ENCODE results near the gene MPP2. TPM values are rescaled to one million over a fixed set of nuclear protein-coding genes. Genes with fewer than 3 reads are reported as not detected.

The MPP2 gene, protein sequence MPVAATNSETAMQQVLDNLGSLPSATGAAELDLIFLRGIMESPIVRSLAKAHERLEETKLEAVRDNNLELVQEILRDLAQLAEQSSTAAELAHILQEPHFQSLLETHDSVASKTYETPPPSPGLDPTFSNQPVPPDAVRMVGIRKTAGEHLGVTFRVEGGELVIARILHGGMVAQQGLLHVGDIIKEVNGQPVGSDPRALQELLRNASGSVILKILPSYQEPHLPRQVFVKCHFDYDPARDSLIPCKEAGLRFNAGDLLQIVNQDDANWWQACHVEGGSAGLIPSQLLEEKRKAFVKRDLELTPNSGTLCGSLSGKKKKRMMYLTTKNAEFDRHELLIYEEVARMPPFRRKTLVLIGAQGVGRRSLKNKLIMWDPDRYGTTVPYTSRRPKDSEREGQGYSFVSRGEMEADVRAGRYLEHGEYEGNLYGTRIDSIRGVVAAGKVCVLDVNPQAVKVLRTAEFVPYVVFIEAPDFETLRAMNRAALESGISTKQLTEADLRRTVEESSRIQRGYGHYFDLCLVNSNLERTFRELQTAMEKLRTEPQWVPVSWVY
- total RNA-seq, result 10 to 100 TPM; 10.7 to 15.0 TPM

DNA sequence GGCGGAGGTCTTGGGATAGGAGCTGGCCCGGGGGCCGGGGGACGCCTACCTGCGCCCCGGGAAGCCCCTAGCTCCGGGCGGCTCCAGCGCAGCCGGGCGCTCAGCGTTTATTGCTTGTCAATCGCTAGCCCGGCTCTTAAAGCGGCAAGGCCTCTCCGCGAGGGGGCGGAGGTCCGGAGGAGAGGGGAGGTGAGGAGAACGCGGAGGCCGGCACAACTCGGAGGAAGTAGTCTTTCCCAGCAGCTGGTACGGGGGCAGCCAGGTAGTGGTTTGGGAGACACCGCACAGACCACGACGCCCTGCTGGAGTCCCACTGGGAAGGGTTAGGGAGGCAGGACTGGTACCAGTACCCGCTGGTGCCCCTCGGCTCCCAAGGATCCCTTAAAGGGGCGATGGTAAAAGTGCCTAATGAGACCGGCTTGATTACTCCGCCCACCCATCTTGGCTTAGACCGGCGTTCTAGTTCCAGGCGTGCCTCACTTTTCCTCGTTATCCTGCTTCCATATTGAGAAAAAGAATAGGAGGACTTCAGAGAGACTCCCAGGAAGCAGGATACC lies at the start of gene MPP2:
TSS of gene MPP2 (minus strand) at position 112 of the 557 bp plus-strand sequence. CDS start 3,076 bp downstream, outside the sequence.
- peak; percentile 32 for TF ChIP-seq CTCF (IDR thresholded peaks at IDR 0.05)
- peaks cover 0 to 18% of the 10 kb centered on the region in 2 donors for H3K4me1 ChIP-seq (ENCODE audit: control insufficient read depth in 1 of 2, low read depth in 2 of 2)
- peak within 1 kb of the TSS; percentile 97 to 99 for H3K27ac ChIP-seq
- peak; percentile 25 for ATAC-seq (ENCODE audit: insufficient number of reproducible peaks, low FRiP score, low read depth)
- no peaks in the 10 kb centered on the region for H3K9me3 ChIP-seq
- no peaks in the 10 kb centered on the region for H3K27me3 ChIP-seq (replicated peaks; ENCODE audit: insufficient read depth)
- H3K4me3 ChIP-seq, result peak within 1 kb of the TSS; percentile 88
- H3K36me3 ChIP-seq, result no peaks in the 10 kb centered on the region
- no peak for DNase-seq (ENCODE audit: low spot score)

DNA sequence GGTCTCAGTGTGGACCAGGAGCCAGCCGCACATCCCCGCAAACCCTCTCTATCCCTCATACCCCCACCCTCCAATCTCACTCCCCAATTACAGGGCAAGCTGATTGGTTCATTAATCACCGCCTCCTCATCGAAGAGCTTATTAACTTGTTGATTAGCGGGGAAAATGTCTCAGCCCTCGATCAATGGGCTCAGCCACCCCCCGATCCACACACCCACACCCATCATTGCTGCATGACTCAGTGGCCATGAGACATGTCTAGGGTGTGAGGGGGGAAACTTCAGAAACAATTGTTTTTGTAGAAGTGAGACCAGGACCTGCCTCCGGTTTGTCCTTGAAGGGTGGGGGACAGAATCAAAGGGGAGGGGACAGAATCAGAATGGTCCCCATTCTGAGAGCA lies 48.9 kb upstream of the MPP2 start:
- Histone ChIP-seq H3K4me3 (no peak overlapping the region), H3K27ac (no peak overlapping the region), H3K27me3 (replicated peaks; ENCODE audit: insufficient read depth) (peaks cover 15% of the 10 kb centered on the region), H3K4me1 (ENCODE audit: control insufficient read depth in 1 of 2, low read depth in 2 of 2) (peaks cover 3 to 6% of the 10 kb centered on the region in 2 donors), H3K9me3 (no peaks in the 10 kb centered on the region), H3K36me3 (no peaks in the 10 kb centered on the region)
- ATAC-seq (ENCODE audit: insufficient number of reproducible peaks, low FRiP score, low read depth) (no peak), DNase-seq (ENCODE audit: low spot score) (no peak)
- no peak for TF ChIP-seq CTCF (IDR thresholded peaks at IDR 0.05)

GRCh38 chr17:43953746-43954145 lies 46.4 kb upstream of the MPP2 start, which contains the start of gene PYY:
PYY (minus strand) TSS chr17:43953940; CDS start chr17:43953483, 457 bp downstream.
- Histone ChIP-seq H3K4me3 (peak within 1 kb of the TSS; percentile 23), H3K27me3 (replicated peaks; ENCODE audit: insufficient read depth) (peaks cover 15% of the 10 kb centered on the region), H3K9me3 (no peaks in the 10 kb centered on the region), H3K36me3 (no peaks in the 10 kb centered on the region), H3K27ac (no peak within 1 kb of the TSS), H3K4me1 (ENCODE audit: control insufficient read depth in 1 of 2, low read depth in 2 of 2) (peaks cover 3 to 6% of the 10 kb centered on the region in 2 donors)
- ATAC-seq (ENCODE audit: insufficient number of reproducible peaks, low FRiP score, low read depth) (no peak), DNase-seq (ENCODE audit: low spot score) (no peak)
- TF ChIP-seq CTCF (IDR thresholded peaks at IDR 0.05), result no peak

DNA sequence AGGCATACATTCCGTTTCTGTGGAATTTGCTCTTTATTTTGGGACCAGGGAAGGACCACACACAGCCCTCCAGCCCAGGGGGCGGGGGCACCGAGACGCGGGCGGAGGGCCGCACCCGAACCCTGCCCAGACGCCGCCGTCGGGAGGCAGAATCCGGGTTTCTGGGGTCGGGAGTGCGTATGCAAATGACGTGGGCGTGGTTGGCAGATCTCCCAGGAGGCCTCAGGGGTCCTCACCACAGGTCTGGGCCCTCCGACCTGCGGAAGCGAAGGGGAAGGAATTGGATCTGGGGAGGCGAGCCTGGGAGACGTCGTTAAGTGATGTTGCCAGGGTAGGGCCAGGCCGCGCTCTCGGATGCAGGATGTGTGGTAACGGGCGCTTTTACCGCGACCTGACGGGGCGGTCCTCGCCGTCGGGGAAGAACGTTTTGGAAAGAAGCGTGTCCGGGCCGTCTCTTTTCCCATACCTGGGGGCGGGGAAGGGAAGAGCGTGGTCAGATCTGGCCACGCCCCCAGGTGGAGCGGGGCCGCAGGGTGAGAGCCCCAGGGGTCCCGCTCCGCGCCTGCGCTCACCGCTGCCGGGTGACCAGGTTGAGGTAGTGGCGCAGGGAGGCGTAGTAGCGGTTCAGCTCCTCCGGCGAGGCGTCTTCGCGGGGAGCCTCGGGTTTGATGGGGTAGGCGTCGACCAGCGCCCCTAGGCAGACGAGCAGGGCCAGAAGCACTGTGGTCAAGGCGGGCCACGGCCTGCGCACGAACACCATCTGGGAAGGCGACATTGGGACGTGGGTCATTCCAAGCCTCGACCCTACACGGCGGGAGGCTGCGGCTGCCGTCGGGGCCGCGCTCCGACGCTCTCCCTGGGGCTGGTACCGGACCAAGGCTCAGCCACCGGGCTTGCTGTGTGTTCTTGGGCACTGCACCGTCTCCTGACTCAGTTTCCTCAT lies 45.7 kb upstream of the MPP2 start:
- Histone ChIP-seq H3K36me3 (no peaks in the 10 kb centered on the region), H3K27ac (no peak overlapping the region), H3K4me1 (ENCODE audit: control insufficient read depth in 1 of 2, low read depth in 2 of 2) (peaks cover 3 to 6% of the 10 kb centered on the region in 2 donors), H3K27me3 (replicated peaks; ENCODE audit: insufficient read depth) (peaks cover 15% of the 10 kb centered on the region), H3K9me3 (no peaks in the 10 kb centered on the region), H3K4me3 (peak overlapping the region; percentile 23)
- ATAC-seq (ENCODE audit: insufficient number of reproducible peaks, low FRiP score, low read depth) (no peak), DNase-seq (ENCODE audit: low spot score) (no peak)
- TF ChIP-seq CTCF (IDR thresholded peaks at IDR 0.05), result no peak
